ENCODE measurements around the gene OLFML2B.

The OLFML2B gene

DNA sequence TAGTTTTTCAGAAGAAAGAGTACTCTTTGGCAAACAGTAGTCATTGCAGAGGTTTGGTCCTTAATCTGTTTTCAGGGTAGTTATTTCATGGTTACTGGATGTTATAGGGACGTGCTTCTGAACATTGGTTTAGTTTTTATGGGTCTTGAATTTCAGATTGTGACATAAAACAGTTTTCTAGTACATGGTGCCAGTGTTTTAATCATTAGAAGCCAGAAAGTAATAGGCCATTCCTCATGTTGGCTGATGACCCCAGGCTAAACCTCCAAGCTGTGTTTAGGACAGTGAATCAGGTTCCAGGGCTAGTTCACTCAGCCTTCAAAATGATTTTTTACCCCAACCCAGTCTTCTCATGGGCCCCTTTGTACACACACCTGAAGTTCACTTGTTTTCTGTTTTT is 73.3 kb downstream of the OLFML2B start:
- TF ChIP-seq, protein P1, sequence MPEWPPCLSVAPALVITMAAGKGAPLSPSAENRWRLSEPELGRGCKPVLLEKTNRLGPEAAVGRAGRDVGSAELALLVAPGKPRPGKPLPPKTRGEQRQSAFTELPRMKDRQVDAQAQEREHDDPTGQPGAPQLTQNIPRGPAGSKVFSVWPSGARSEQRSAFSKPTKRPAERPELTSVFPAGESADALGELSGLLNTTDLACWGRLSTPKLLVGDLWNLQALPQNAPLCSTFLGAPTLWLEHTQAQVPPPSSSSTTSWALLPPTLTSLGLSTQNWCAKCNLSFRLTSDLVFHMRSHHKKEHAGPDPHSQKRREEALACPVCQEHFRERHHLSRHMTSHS (tag by site-specific recombination; IDR thresholded peaks at IDR 0.05), result no peak
- TF ChIP-seq, protein P2, sequence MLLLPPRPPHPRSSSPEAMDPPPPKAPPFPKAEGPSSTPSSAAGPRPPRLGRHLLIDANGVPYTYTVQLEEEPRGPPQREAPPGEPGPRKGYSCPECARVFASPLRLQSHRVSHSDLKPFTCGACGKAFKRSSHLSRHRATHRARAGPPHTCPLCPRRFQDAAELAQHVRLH (tag by site-specific recombination; IDR thresholded peaks at IDR 0.05), result no peak
- TF ChIP-seq ZNF768 (tag by site-specific recombination; IDR thresholded peaks at IDR 0.05), result no peak
- TF ChIP-seq, protein P3, sequence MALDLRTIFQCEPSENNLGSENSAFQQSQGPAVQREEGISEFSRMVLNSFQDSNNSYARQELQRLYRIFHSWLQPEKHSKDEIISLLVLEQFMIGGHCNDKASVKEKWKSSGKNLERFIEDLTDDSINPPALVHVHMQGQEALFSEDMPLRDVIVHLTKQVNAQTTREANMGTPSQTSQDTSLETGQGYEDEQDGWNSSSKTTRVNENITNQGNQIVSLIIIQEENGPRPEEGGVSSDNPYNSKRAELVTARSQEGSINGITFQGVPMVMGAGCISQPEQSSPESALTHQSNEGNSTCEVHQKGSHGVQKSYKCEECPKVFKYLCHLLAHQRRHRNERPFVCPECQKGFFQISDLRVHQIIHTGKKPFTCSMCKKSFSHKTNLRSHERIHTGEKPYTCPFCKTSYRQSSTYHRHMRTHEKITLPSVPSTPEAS (tag by site-specific recombination; IDR thresholded peaks at IDR 0.05), result no peak
- TF ChIP-seq ZBTB8A (tag by site-specific recombination; IDR thresholded peaks at IDR 0.05), result no peak
- TF ChIP-seq, protein P4, sequence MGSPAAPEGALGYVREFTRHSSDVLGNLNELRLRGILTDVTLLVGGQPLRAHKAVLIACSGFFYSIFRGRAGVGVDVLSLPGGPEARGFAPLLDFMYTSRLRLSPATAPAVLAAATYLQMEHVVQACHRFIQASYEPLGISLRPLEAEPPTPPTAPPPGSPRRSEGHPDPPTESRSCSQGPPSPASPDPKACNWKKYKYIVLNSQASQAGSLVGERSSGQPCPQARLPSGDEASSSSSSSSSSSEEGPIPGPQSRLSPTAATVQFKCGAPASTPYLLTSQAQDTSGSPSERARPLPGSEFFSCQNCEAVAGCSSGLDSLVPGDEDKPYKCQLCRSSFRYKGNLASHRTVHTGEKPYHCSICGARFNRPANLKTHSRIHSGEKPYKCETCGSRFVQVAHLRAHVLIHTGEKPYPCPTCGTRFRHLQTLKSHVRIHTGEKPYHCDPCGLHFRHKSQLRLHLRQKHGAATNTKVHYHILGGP (tag by site-specific recombination; IDR thresholded peaks at IDR 0.05), result no peak
- TF ChIP-seq, protein P5, sequence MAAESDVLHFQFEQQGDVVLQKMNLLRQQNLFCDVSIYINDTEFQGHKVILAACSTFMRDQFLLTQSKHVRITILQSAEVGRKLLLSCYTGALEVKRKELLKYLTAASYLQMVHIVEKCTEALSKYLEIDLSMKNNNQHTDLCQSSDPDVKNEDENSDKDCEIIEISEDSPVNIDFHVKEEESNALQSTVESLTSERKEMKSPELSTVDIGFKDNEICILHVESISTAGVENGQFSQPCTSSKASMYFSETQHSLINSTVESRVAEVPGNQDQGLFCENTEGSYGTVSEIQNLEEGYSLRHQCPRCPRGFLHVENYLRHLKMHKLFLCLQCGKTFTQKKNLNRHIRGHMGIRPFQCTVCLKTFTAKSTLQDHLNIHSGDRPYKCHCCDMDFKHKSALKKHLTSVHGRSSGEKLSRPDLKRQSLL (tag by site-specific recombination; IDR thresholded peaks at IDR 0.05), result no peak
- no peak for TF ChIP-seq ZNF670 (tag by site-specific recombination; IDR thresholded peaks at IDR 0.05; ENCODE audit: low read depth)
- TF ChIP-seq ZNF76 (tag by site-specific recombination; IDR thresholded peaks at IDR 0.05; ENCODE audit: borderline replicate concordance, low read depth), result no peak
- TF ChIP-seq ZNF626 (tag by site-specific recombination; IDR thresholded peaks at IDR 0.05), result no peak
- TF ChIP-seq, protein P6, sequence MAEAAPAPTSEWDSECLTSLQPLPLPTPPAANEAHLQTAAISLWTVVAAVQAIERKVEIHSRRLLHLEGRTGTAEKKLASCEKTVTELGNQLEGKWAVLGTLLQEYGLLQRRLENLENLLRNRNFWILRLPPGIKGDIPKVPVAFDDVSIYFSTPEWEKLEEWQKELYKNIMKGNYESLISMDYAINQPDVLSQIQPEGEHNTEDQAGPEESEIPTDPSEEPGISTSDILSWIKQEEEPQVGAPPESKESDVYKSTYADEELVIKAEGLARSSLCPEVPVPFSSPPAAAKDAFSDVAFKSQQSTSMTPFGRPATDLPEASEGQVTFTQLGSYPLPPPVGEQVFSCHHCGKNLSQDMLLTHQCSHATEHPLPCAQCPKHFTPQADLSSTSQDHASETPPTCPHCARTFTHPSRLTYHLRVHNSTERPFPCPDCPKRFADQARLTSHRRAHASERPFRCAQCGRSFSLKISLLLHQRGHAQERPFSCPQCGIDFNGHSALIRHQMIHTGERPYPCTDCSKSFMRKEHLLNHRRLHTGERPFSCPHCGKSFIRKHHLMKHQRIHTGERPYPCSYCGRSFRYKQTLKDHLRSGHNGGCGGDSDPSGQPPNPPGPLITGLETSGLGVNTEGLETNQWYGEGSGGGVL (tag by site-specific recombination; IDR thresholded peaks at IDR 0.05), result no peak
- no peak for TF ChIP-seq IKZF3 (tag by site-specific recombination; IDR thresholded peaks at IDR 0.05)
- TF ChIP-seq SCRT2 (tag by site-specific recombination; IDR thresholded peaks at IDR 0.05), result no peak
- TF ChIP-seq, protein P7, sequence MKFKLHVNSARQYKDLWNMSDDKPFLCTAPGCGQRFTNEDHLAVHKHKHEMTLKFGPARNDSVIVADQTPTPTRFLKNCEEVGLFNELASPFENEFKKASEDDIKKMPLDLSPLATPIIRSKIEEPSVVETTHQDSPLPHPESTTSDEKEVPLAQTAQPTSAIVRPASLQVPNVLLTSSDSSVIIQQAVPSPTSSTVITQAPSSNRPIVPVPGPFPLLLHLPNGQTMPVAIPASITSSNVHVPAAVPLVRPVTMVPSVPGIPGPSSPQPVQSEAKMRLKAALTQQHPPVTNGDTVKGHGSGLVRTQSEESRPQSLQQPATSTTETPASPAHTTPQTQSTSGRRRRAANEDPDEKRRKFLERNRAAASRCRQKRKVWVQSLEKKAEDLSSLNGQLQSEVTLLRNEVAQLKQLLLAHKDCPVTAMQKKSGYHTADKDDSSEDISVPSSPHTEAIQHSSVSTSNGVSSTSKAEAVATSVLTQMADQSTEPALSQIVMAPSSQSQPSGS (tag by site-specific recombination; IDR thresholded peaks at IDR 0.05; ENCODE audit: low read depth), result no peak
- TF ChIP-seq BCL11B (tag by site-specific recombination; IDR thresholded peaks at IDR 0.05; ENCODE audit: low read depth), result no peak
- TF ChIP-seq, protein P8, sequence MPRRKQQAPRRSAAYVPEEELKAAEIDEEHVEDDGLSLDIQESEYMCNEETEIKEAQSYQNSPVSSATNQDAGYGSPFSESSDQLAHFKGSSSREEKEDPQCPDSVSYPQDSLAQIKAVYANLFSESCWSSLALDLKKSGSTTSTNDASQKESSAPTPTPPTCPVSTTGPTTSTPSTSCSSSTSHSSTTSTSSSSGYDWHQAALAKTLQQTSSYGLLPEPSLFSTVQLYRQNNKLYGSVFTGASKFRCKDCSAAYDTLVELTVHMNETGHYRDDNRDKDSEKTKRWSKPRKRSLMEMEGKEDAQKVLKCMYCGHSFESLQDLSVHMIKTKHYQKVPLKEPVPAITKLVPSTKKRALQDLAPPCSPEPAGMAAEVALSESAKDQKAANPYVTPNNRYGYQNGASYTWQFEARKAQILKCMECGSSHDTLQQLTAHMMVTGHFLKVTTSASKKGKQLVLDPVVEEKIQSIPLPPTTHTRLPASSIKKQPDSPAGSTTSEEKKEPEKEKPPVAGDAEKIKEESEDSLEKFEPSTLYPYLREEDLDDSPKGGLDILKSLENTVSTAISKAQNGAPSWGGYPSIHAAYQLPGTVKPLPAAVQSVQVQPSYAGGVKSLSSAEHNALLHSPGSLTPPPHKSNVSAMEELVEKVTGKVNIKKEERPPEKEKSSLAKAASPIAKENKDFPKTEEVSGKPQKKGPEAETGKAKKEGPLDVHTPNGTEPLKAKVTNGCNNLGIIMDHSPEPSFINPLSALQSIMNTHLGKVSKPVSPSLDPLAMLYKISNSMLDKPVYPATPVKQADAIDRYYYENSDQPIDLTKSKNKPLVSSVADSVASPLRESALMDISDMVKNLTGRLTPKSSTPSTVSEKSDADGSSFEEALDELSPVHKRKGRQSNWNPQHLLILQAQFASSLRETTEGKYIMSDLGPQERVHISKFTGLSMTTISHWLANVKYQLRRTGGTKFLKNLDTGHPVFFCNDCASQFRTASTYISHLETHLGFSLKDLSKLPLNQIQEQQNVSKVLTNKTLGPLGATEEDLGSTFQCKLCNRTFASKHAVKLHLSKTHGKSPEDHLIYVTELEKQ (tag by site-specific recombination; IDR thresholded peaks at IDR 0.05; ENCODE audit: borderline replicate concordance), result no peak
- TF ChIP-seq SP3 (tag by site-specific recombination; IDR thresholded peaks at IDR 0.05), result no peak
- no peak for TF ChIP-seq KLF10 (tag by site-specific recombination; IDR thresholded peaks at IDR 0.05)
- TF ChIP-seq, protein P9, sequence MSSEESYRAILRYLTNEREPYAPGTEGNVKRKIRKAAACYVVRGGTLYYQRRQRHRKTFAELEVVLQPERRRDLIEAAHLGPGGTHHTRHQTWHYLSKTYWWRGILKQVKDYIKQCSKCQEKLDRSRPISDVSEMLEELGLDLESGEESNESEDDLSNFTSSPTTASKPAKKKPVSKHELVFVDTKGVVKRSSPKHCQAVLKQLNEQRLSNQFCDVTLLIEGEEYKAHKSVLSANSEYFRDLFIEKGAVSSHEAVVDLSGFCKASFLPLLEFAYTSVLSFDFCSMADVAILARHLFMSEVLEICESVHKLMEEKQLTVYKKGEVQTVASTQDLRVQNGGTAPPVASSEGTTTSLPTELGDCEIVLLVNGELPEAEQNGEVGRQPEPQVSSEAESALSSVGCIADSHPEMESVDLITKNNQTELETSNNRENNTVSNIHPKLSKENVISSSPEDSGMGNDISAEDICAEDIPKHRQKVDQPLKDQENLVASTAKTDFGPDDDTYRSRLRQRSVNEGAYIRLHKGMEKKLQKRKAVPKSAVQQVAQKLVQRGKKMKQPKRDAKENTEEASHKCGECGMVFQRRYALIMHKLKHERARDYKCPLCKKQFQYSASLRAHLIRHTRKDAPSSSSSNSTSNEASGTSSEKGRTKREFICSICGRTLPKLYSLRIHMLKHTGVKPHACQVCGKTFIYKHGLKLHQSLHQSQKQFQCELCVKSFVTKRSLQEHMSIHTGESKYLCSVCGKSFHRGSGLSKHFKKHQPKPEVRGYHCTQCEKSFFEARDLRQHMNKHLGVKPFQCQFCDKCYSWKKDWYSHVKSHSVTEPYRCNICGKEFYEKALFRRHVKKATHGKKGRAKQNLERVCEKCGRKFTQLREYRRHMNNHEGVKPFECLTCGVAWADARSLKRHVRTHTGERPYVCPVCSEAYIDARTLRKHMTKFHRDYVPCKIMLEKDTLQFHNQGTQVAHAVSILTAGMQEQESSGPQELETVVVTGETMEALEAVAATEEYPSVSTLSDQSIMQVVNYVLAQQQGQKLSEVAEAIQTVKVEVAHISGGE (tag by site-specific recombination; conservative IDR thresholded peaks at IDR 0.05; ENCODE audit: low read depth), result no peak
- no peak for TF ChIP-seq ZNF549 (tag by site-specific recombination; IDR thresholded peaks at IDR 0.05)
- Histone ChIP-seq H3K27ac (ENCODE audit: extremely low read depth, low read depth, low read length) (no peak overlapping the region), H3K36me3 (ENCODE audit: control insufficient read depth in 2 of 2, insufficient read depth in 1 of 2, low read length in 2 of 2) (no peaks in the 10 kb centered on the region), H3K4me3 (ENCODE audit: low read depth, low read length) (no peak overlapping the region), H3K4me1 (ENCODE audit: control insufficient read depth, insufficient read depth, low read length) (peaks cover 5% of the 10 kb centered on the region; the same call in 1 of the 2 replicates), H3K9me3 (ENCODE audit: control insufficient read depth, insufficient read depth, low read depth, low read length) (no peaks in the 10 kb centered on the region)
- POLR2A ChIA-PET, result no interaction called here
- CTCF ChIA-PET, result no interaction called here

Measured in HEK293 (cell line).